Transverse colon (tissue), 4 donors: ENCODE measurements around the gene UMOD. TPM values are rescaled to one million over a fixed set of nuclear protein-coding genes. Genes with fewer than 3 reads are reported as not detected.

Source experiments
- DNase-seq: peaks from one replicate; pipeline ENCODE4 v3.0.0-alpha.2; 2019
- H3K27ac ChIP-seq, 4 donors: fragments of 200-600 bp; sonication (generic); 2 replicates each; pipeline ENCODE4 v1.5.1; 2016 to 2018; ENCODE audit warnings: inconsistent platforms in 4 of 4
- H3K27me3 ChIP-seq: fragments of 200-600 bp; sonication (generic); 2 replicates; pipeline ENCODE4 v1.5.1; 2017; ENCODE audit warnings: inconsistent platforms
- H3K36me3 ChIP-seq, 4 donors: fragments of 200-600 bp; sonication (generic); 2 replicates each; pipeline ENCODE4 v1.5.1; 2017 to 2019; ENCODE audit warnings: inconsistent platforms in 4 of 4
- H3K4me1 ChIP-seq, 4 donors: fragments of 200-600 bp; sonication (generic); 2 replicates each; pipeline ENCODE4 v1.5.1; 2017 to 2020; ENCODE audit warnings: inconsistent platforms in 4 of 4
- H3K4me3 ChIP-seq, 4 donors: fragments of 200-600 bp; sonication (generic); 1 replicate in 1 of 4; 2 replicates in 3 of 4; pipeline versions ENCODE4 v1.5.1 to v1.6.1; 2017 to 2019; ENCODE audit warnings: inconsistent platforms in 4 of 4
- H3K9me3 ChIP-seq, 2 donors: fragments of 200-600 bp; sonication (generic); 2 replicates each; pipeline ENCODE4 v1.5.1; 2017 to 2019; ENCODE audit warnings: inconsistent platforms in 2 of 2
- CTCF ChIP-seq, 5 experiments: fragments of 200-600 bp in 3 of 5; fragments of 450-650 bp in 2 of 5; sonication (generic) in 3 of 5; IDR thresholded peaks; 1 replicate in 2 of 5; 2 replicates in 3 of 5; pipeline ENCODE4 v1.5.1; 2016 to 2017; ENCODE audit warnings: antibody characterized with exemption in 5 of 5, inconsistent platforms in 3 of 5, mild to moderate bottlenecking in 2 of 5, moderate library complexity in 1 of 5
- EP300 ChIP-seq: sonication (generic); formaldehyde crosslinking; IDR thresholded peaks from one replicate; pipeline ENCODE4 v1.6.1; 2017; ENCODE audit warnings: antibody characterized with exemption, low read depth
- POLR2A ChIP-seq: fragments of 450-650 bp; IDR thresholded peaks from one replicate; pipeline ENCODE4 v1.6.1; 2016; ENCODE audit warnings: antibody characterized with exemption, mild to moderate bottlenecking, moderate library complexity
- POLR2AphosphoS5 ChIP-seq, 3 donors: sonication (generic); formaldehyde crosslinking; IDR thresholded peaks; one replicate each; pipeline ENCODE4 v1.6.1; 2016; ENCODE audit warnings: antibody characterized with exemption in 3 of 3
- WGBS, 2 donors: methylation state at CpG; one replicate each; pipeline ENCODE4 v1.1.5; 2018; ENCODE audit warnings: low coverage in 1 of 2; 5-methylcytosine and 5-hydroxymethylcytosine counted together
- in situ Hi-C, 4 donors: fragments of 200-750 bp; cut with MboI; loops; one replicate each; pipeline versions ENCODE4 v1.15.0 to v1.15.1; 2017; ENCODE audit warnings: low sequenced_read_pairs in 3 of 4, low pct_ligation_motif_present in 1 of 4, low pct_unique_long_range_greater_than_20kb in 1 of 4
- intact Hi-C: fragments of 100-400 bp; cut with DNase I; formaldehyde crosslinking; loops from one replicate; pipeline ENCODE4 v1.15.1; 2023; ENCODE audit warnings: low total_unique reads
- total RNA-seq, 4 donors: library from RNA; depleted of rRNA; stranded (reverse); fragments of >200 nt; gene quantifications; one replicate each; pipeline ENCODE4 v1.1.0, GENCODE V29; 2016

The UMOD gene
- total RNA-seq, 4 donors from 2014 or later = not detected

GRCh38 chr16:20398603-20399002 is 46.1 kb upstream of the UMOD start:
- Histone ChIP-seq H3K27ac (no peak overlapping the region), H3K4me1 (peaks cover 0 to 12% (median 0%) of the 10 kb centered on the region in 4 donors), H3K9me3 (no peaks in the 10 kb centered on the region), H3K27me3 (no peaks in the 10 kb centered on the region), H3K4me3 (no peak overlapping the region), H3K36me3 (no peaks in the 10 kb centered on the region)
- in situ Hi-C loops (loop anchor here in 2 of 4 donors (25.0 kb wide), 2 partner anchors 486 to 836 kb away; partner anchors contain the start of gene VPS35L (in 1 of the 2)), intact Hi-C loops (no loop called here)
- no peak for DNase-seq
- TF ChIP-seq POLR2AphosphoS5 (IDR thresholded peaks at IDR 0.05) (no peak), POLR2A (no peak), EP300 (no peak), CTCF (IDR thresholded peaks at IDR 0.05) (no peak)
- WGBS, 2 donors = 79% methylated on average over 3 of the region's 3 CpGs; no CpG with 5 or more reads in 1 of the 2 donors

DNA sequence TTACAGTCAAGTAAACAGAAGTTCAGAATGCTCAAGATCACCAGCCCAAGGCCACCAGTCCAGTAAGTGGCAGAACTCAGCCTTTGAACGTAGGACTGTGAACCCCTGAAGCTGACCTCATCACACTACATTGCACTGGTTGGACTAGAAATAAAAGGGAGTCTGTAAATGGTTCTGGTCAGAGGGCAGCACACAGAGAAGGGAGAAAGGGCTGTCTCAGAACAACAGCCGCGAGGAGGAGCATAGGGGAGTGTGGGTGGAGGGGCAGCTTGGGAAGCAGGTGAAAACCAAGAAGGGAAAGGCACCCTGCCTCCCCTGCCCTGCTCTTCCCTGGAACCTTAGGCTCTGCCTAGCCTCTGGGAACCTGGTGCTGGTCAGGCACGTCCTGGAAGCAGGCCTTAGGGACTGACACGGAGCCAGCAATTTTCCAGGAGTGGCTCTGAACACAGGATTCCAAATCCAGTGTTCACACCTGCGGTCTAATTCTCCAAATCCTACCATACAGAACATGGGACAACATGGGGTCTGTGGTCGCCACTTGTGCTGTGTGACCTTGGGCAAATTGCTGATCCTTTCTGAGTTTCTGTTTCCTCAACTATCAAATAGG is 45.1 kb upstream of the UMOD start:
- no peak for DNase-seq
- intact Hi-C loops = no loop called here

GRCh38 chr16:20396846-20397467 is 44.4 kb upstream of the UMOD start:
- no peak for DNase-seq
- Histone ChIP-seq H3K9me3 (no peaks in the 10 kb centered on the region), H3K4me1 (peaks cover 0 to 14% (median 0%) of the 10 kb centered on the region in 4 donors), H3K27me3 (no peaks in the 10 kb centered on the region), H3K27ac (no peak overlapping the region), H3K4me3 (no peak overlapping the region), H3K36me3 (no peaks in the 10 kb centered on the region)
- WGBS, 2 donors = 94 to 95% methylated on average over 7 of the region's 7 CpGs
- intact Hi-C loops = no loop called here
- in situ Hi-C loops = loop anchor here in 2 of 4 donors (25.0 kb wide), 2 partner anchors 485 to 835 kb away; partner anchors contain the start of gene VPS35L (in 1 of the 2)
- TF ChIP-seq POLR2A (no peak), CTCF (IDR thresholded peaks at IDR 0.05) (no peak), EP300 (no peak)

More for the DNA sequence above, 45.1 kb upstream of the UMOD start:
- WGBS, 2 donors = 82% methylated on average over 7 of the region's 7 CpGs; no CpG with 5 or more reads in 1 of the 2 donors
- H3K36me3 ChIP-seq = no peaks in the 10 kb centered on the region
- no peaks in the 10 kb centered on the region for H3K9me3 ChIP-seq
- peaks cover 0 to 14% (median 0%) of the 10 kb centered on the region in 4 donors for H3K4me1 ChIP-seq
- no peak overlapping the region for H3K27ac ChIP-seq
- in situ Hi-C loops = loop anchor here in 2 of 4 donors (25.0 kb wide), 2 partner anchors 485 to 835 kb away; partner anchors contain the start of gene VPS35L (in 1 of the 2)
- TF ChIP-seq CTCF (IDR thresholded peaks at IDR 0.05) = no peak
- TF ChIP-seq POLR2AphosphoS5 (IDR thresholded peaks at IDR 0.05) = no peak
- no peak for TF ChIP-seq EP300
- TF ChIP-seq POLR2A = no peak
- no peaks in the 10 kb centered on the region for H3K27me3 ChIP-seq
- no peak overlapping the region for H3K4me3 ChIP-seq

DNA sequence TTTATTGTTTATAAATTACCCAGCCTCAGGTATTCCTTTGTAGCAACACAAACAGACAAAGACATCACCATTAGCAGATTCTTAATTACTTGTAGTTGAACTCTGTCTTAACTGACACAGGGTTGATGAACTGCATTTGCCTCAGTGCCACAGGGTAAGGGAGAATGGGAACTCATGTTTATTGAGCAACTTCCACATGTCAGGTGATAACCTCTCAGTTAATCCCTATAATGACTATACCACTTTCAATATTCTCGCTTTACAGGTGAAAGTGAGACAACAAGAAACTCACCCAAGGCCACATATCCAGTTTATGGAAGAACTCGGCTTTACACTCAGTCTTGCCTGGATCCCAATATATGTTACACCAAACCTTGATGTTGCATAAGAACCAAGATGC is 43.4 kb upstream of the UMOD start:
- Histone ChIP-seq H3K36me3 (no peaks in the 10 kb centered on the region), H3K9me3 (no peaks in the 10 kb centered on the region), H3K27me3 (no peaks in the 10 kb centered on the region), H3K4me1 (peaks cover 0 to 14% (median 0%) of the 10 kb centered on the region in 4 donors), H3K27ac (no peak overlapping the region), H3K4me3 (no peak overlapping the region)
- intact Hi-C loops = no loop called here
- no peak for DNase-seq
- in situ Hi-C loops = loop anchor here in 2 of 4 donors (25.0 kb wide), 2 partner anchors 484 to 834 kb away; partner anchors contain the start of gene VPS35L (in 1 of the 2)
- 96 to 100% methylated on average over 1 to 2 of the region's 2 CpGs for WGBS, 2 donors
- TF ChIP-seq EP300 (no peak), POLR2A (no peak), POLR2AphosphoS5 (IDR thresholded peaks at IDR 0.05) (no peak), CTCF (IDR thresholded peaks at IDR 0.05) (no peak)
